ENCODE measurements around the gene LRMDA.

LRMDA gene

DNA sequence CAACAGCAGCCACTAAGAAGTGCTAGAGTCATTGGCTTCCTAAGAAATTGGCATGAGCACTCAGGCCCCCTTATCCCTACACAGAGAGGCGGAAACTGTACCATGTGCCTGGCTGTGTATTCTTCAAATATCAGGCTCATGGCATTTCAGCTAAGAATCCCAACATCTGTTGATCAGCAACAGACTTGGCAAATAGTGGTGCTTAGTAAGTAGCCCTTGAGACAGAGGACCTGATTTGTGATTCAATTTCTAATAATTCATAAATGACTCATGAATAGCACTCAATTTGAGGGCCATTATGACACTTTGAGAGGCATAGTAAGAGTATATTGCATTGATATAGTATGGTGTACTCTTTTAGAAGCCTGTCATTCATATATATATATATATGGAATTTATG lies 309.1 kb downstream of the LRMDA start:
- TF ChIP-seq, protein P1, sequence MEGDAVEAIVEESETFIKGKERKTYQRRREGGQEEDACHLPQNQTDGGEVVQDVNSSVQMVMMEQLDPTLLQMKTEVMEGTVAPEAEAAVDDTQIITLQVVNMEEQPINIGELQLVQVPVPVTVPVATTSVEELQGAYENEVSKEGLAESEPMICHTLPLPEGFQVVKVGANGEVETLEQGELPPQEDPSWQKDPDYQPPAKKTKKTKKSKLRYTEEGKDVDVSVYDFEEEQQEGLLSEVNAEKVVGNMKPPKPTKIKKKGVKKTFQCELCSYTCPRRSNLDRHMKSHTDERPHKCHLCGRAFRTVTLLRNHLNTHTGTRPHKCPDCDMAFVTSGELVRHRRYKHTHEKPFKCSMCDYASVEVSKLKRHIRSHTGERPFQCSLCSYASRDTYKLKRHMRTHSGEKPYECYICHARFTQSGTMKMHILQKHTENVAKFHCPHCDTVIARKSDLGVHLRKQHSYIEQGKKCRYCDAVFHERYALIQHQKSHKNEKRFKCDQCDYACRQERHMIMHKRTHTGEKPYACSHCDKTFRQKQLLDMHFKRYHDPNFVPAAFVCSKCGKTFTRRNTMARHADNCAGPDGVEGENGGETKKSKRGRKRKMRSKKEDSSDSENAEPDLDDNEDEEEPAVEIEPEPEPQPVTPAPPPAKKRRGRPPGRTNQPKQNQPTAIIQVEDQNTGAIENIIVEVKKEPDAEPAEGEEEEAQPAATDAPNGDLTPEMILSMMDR (IDR thresholded peaks at IDR 0.05), result no peak

GRCh38 chr10:75742355-75742754 lies 310.9 kb downstream of the LRMDA start:
- TF ChIP-seq, protein P1 (IDR thresholded peaks at IDR 0.05), result no peak

DNA sequence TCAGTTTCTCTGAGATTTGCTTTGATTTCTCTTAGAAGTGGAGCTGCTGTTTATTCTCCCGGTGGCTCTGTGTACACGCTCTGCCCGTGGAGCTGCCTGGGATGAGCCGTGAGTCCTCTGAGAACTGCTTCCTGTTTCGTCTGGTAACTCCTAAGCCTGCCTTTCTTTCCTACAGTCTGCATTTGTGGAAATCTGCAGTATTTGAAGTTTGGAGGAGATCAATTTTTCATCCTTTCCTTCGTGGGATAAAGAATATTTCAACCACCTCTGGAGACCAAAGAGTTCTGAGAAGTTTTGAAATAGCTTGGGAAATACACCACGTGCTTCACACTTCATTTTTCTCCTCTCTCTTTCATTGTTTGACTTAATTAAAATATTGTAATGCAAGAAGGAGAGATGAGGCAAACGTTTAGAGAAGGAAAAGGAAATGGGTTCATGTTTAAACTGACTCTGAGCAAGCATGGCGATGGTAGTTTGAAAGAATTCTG lies 311.9 kb downstream of the LRMDA start:
- TF ChIP-seq, protein P1 (IDR thresholded peaks at IDR 0.05), result no peak

DNA sequence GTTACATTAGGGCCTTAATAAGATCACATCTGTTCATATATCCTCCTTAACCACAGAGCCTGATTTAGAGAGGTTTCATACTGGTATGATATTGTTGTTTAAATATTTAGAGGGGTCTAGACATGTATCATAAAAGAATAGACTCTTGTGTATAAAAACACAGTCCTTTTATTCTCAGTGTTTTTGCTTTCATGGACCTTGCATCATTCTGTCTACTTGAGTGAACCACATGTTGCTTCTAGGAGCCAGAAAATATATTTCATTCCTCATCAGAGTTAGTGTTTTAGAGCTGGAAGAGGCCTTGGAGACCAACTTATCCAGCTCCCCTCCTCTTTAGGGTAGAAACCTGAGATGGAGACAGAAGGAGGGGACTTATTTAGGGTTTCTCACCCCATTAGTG lies 312.8 kb downstream of the LRMDA start:
- TF ChIP-seq, protein P1 (IDR thresholded peaks at IDR 0.05), result no peak

DNA sequence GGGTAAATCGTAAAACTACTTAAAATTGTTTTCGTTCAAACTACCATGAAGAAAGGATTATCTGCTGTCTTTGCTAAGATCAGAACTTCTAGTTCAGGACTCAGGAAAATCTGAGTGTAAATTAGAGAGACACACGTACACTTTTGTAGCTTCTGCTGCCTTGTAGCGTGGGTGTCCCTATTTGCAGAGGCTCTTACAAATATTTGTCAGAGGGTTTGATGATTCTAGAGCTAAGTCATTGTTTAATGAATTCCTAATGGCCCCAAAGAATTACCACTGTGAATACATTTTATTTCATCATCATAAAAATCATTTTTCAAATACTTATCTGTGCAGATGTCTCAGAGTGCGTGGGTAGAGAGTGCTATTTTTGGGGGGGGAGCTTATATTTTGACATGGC lies 314.9 kb downstream of the LRMDA start:
- TF ChIP-seq, protein P1 (IDR thresholded peaks at IDR 0.05), result no peak

DNA sequence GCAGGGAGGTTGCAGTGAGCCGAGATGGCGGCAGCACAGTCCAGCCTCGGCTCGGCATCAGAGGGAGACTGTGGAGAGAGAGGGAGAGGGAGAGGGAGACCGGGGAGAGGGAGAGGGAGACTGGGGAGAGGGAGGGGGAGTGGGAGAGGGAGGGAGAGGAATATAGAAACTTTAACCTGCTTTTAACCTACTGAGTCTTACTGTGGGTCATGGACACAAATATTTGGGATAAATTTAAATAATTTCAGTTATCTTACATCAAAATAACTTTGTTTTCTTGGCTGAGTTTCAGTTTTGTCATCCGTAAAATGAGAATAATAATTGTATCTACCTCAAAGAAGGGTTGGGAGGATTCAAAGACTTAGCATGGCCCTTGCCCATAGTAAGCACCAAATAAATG lies 319.8 kb downstream of the LRMDA start:
- TF ChIP-seq, protein P1 (IDR thresholded peaks at IDR 0.05), result no peak

- TF ChIP-seq, protein P1 (IDR thresholded peaks at IDR 0.05), result no peak
Observed at GRCh38 chr10:75753621-75754020, 322.2 kb downstream of the LRMDA start.
